Measurements from ENCODE around the gene SFMBT2.

- TF ChIP-seq, protein P1, sequence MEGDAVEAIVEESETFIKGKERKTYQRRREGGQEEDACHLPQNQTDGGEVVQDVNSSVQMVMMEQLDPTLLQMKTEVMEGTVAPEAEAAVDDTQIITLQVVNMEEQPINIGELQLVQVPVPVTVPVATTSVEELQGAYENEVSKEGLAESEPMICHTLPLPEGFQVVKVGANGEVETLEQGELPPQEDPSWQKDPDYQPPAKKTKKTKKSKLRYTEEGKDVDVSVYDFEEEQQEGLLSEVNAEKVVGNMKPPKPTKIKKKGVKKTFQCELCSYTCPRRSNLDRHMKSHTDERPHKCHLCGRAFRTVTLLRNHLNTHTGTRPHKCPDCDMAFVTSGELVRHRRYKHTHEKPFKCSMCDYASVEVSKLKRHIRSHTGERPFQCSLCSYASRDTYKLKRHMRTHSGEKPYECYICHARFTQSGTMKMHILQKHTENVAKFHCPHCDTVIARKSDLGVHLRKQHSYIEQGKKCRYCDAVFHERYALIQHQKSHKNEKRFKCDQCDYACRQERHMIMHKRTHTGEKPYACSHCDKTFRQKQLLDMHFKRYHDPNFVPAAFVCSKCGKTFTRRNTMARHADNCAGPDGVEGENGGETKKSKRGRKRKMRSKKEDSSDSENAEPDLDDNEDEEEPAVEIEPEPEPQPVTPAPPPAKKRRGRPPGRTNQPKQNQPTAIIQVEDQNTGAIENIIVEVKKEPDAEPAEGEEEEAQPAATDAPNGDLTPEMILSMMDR (IDR thresholded peaks at IDR 0.05), result no peak
- TF ChIP-seq ZFX (IDR thresholded peaks at IDR 0.05; ENCODE audit: borderline replicate concordance), result no peak
These were observed 149.5 kb downstream of the SFMBT2 start for GRCh38 chr10:7261351-7261750.
